GM23338 (cell line): ENCODE results near the gene NT5DC4. TPM values are rescaled to one million over a fixed set of nuclear protein-coding genes. Genes with fewer than 3 reads are reported as not detected.

Source experiments
- ATAC-seq: fragments of 200-7000 bp; cut with Tn5 transposase; 3 replicates; pipeline ENCODE4 v1.9.1; 2020
- DNase-seq: peaks from one replicate; pipeline ENCODE4 v3.0.0-alpha.2; 2015; ENCODE audit warnings: low spot score
- H2AFZ ChIP-seq: fragments of 200-600 bp; sonication (generic); 2 replicates; pipeline ENCODE4 v1.8.0; 2016; ENCODE audit warnings: antibody characterized with exemption, mild to moderate bottlenecking, moderate library complexity
- H3F3A ChIP-seq: fragments of 200-600 bp; sonication (generic); replicated peaks from 2 replicates; pipeline ENCODE4 v1.8.0; 2017; ENCODE audit warnings: antibody characterized with exemption, mixed run types, low read depth
- H3K27ac ChIP-seq: fragments of 200-600 bp; sonication (generic); 2 replicates; pipeline ENCODE4 v1.6.1; 2016; ENCODE audit warnings: low read depth
- H3K27me3 ChIP-seq: fragments of 200-600 bp; sonication (generic); 2 replicates; pipeline ENCODE4 v1.8.0; 2016; ENCODE audit warnings: mild to moderate bottlenecking, mixed run types, moderate library complexity; ENCODE audit not compliant: insufficient read depth
- H3K36me3 ChIP-seq: fragments of 200-600 bp; sonication (generic); 2 replicates; pipeline ENCODE4 v1.8.0; 2016; ENCODE audit warnings: mild to moderate bottlenecking; ENCODE audit not compliant: insufficient read depth
- H3K4me1 ChIP-seq: fragments of 200-600 bp; sonication (generic); 2 replicates; pipeline ENCODE4 v1.8.0; 2016; ENCODE audit warnings: mild to moderate bottlenecking, moderate library complexity; ENCODE audit not compliant: insufficient read depth
- H3K4me2 ChIP-seq: fragments of 200-600 bp; sonication (generic); 2 replicates; pipeline ENCODE4 v1.7.1; 2017; ENCODE audit warnings: mixed run types
- H3K4me3 ChIP-seq: fragments of 200-600 bp; sonication (generic); 2 replicates; pipeline ENCODE4 v1.6.1; 2016; ENCODE audit warnings: mixed run types
- H3K79me2 ChIP-seq: fragments of 200-600 bp; sonication (generic); replicated peaks from 2 replicates; pipeline ENCODE4 v1.8.0; 2017; ENCODE audit warnings: mild to moderate bottlenecking; ENCODE audit not compliant: insufficient read depth
- H3K9me2 ChIP-seq: fragments of 200-600 bp; sonication (generic); 2 replicates; pipeline ENCODE4 v1.8.0; 2017; ENCODE audit not compliant: insufficient read depth
- H4K20me1 ChIP-seq: fragments of 200-600 bp; sonication (generic); replicated peaks from 2 replicates; pipeline ENCODE4 v1.8.0; 2017; ENCODE audit warnings: mild to moderate bottlenecking; ENCODE audit not compliant: insufficient read depth
- H3K27ac Mint-ChIP-seq: 2 replicates; pipeline ENCODE4 v1.8.0; 2020; ENCODE audit warnings: inconsistent platforms, mild to moderate bottlenecking, moderate library complexity, mixed read lengths
- H3K27me3 Mint-ChIP-seq: 3 replicates; pipeline ENCODE4 v1.8.0; 2022; ENCODE audit warnings: low read depth, mild to moderate bottlenecking, moderate library complexity, mixed read lengths, inconsistent platforms; ENCODE audit not compliant: insufficient read depth, poor library complexity
- H3K36me3 Mint-ChIP-seq: 3 replicates; pipeline ENCODE4 v1.8.0; 2021; ENCODE audit warnings: low read depth, mild to moderate bottlenecking, inconsistent platforms, moderate library complexity, mixed read lengths
- H3K4me1 Mint-ChIP-seq: 3 replicates; pipeline ENCODE4 v1.8.0; 2020; ENCODE audit warnings: mild to moderate bottlenecking, inconsistent platforms, mixed read lengths
- H3K4me3 Mint-ChIP-seq: 3 replicates; pipeline ENCODE4 v1.8.0; 2021; ENCODE audit warnings: moderate library complexity, mild to moderate bottlenecking, inconsistent platforms, mixed read lengths
- H3K9me3 Mint-ChIP-seq: 3 replicates; pipeline ENCODE4 v1.8.0; 2020; ENCODE audit warnings: moderate library complexity, mild to moderate bottlenecking, inconsistent platforms, mixed read lengths
- CREB1 ChIP-seq: fragments of 250-450 bp; sonication (Bioruptor Pico); IDR thresholded peaks from 2 replicates; pipeline ENCODE4 v1.5.0; 2020; ENCODE audit warnings: low read depth, mild to moderate bottlenecking, moderate library complexity
- EZH2phosphoT487 ChIP-seq: fragments of 200-600 bp; sonication (generic); IDR thresholded peaks from one replicate; pipeline ENCODE4 v1.8.1; 2018; ENCODE audit warnings: antibody characterized with exemption; ENCODE audit not compliant: unreplicated experiment
- JUNB ChIP-seq: IDR thresholded peaks from one replicate; pipeline ENCODE4 v1.6.1; 2016; ENCODE audit warnings: antibody characterized with exemption; ENCODE audit not compliant: unreplicated experiment
- POLR2AphosphoS5 ChIP-seq: IDR thresholded peaks from 2 replicates; pipeline ENCODE4 v1.6.1; 2016; ENCODE audit warnings: antibody characterized with exemption, low read depth
- STAT1 ChIP-seq: IDR thresholded peaks from one replicate; pipeline ENCODE4 v1.6.1; 2016; ENCODE audit warnings: antibody characterized with exemption; ENCODE audit not compliant: unreplicated experiment
- ZNF114 ChIP-seq: fragments of 250-450 bp; sonication (Bioruptor Pico); IDR thresholded peaks from 2 replicates; pipeline ENCODE4 v1.5.0; 2020; ENCODE audit warnings: mild to moderate bottlenecking, moderate library complexity
- polyA plus RNA-seq: library from polyadenylated mRNA; unstranded; fragments of >200 nt; fragmentation: Nextera tagmentation; extraction: Ambion mirVana; gene quantifications from 2 replicates; pipeline ENCODE4 v1.2.1, GENCODE V29; 2016
- total RNA-seq: library from RNA; depleted of rRNA; stranded (reverse); fragments of >200 nt; shearing (Covaris generic); gene quantifications from 2 replicates; pipeline ENCODE4 v1.2.3, GENCODE V29; 2014
- TF ChIP-seq, protein P1 (sequence below), 2 experiments: fragments of 200-600 bp in 1 of 2; sonication (generic) in 1 of 2; conservative IDR thresholded peaks; 2 replicates each; pipeline versions ENCODE4 v1.5.1 to v1.6.1; 2016 to 2017; ENCODE audit warnings: antibody characterized with exemption in 2 of 2, low read depth in 2 of 2, mild to moderate bottlenecking in 2 of 2, moderate library complexity in 1 of 2
- TF ChIP-seq, protein P2 (sequence below): fragments of 250-450 bp; sonication (Bioruptor Pico); IDR thresholded peaks from 2 replicates; pipeline ENCODE4 v1.5.0; 2020; ENCODE audit warnings: mild to moderate bottlenecking, moderate library complexity

NT5DC4 gene
- total and polyA plus RNA-seq, 2 experiments from 2014 or later, result not detected

DNA sequence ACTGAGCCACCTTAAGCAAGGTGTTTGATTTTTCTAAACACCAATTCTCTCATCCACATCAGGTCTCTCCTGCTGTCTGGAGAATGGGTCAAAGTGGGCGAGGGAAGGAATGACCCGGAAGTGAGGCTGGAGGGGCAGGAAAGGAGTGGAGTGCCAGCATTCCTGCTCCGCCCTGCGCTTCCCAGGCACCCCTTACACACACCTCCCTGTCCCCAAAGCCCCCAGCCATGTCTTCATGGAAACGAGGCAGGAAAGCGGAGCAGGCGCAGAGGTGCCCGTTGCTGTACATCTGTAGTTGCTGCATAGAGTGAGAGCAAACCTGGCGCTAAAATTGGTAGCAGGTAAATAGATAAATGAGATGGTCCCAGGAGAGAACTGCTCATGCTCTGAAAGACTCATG is 27.2 kb upstream of the NT5DC4 start:
- H3K9me3 Mint-ChIP-seq, result no peaks in the 10 kb centered on the region
- no peak overlapping the region for H3K4me2 ChIP-seq
- H2AFZ ChIP-seq, result peak overlapping the region; percentile 69; the same call in 1 of the 2 replicates
- no peaks in the 10 kb centered on the region for H3K27me3 ChIP-seq
- H3K36me3 Mint-ChIP-seq, result no peaks in the 10 kb centered on the region
- no peak overlapping the region for H3K27ac ChIP-seq
- H3K36me3 ChIP-seq, result no peaks in the 10 kb centered on the region
- no peak overlapping the region for H3K4me3 ChIP-seq
- no peaks in the 10 kb centered on the region for H3K9me2 ChIP-seq
- no peak overlapping the region for H3K27ac Mint-ChIP-seq
- no peak overlapping the region for H3K4me3 Mint-ChIP-seq
- no peaks in the 10 kb centered on the region for H3K79me2 ChIP-seq
- no peaks in the 10 kb centered on the region for H3F3A ChIP-seq
- ATAC-seq (no peak), DNase-seq (no peak)
- no peaks in the 10 kb centered on the region for H3K27me3 Mint-ChIP-seq
- peaks cover 8% of the 10 kb centered on the region for H3K4me1 Mint-ChIP-seq
- H3K4me1 ChIP-seq, result no peaks in the 10 kb centered on the region
- no peak for TF ChIP-seq POLR2AphosphoS5
- TF ChIP-seq ZNF114 (CRISPR knock-in tag), result no peak
- no peak for TF ChIP-seq CREB1 (CRISPR knock-in tag)
- no peak for TF ChIP-seq STAT1
- TF ChIP-seq EZH2phosphoT487, result no peak
- TF ChIP-seq JUNB, result no peak
- TF ChIP-seq, protein P1, sequence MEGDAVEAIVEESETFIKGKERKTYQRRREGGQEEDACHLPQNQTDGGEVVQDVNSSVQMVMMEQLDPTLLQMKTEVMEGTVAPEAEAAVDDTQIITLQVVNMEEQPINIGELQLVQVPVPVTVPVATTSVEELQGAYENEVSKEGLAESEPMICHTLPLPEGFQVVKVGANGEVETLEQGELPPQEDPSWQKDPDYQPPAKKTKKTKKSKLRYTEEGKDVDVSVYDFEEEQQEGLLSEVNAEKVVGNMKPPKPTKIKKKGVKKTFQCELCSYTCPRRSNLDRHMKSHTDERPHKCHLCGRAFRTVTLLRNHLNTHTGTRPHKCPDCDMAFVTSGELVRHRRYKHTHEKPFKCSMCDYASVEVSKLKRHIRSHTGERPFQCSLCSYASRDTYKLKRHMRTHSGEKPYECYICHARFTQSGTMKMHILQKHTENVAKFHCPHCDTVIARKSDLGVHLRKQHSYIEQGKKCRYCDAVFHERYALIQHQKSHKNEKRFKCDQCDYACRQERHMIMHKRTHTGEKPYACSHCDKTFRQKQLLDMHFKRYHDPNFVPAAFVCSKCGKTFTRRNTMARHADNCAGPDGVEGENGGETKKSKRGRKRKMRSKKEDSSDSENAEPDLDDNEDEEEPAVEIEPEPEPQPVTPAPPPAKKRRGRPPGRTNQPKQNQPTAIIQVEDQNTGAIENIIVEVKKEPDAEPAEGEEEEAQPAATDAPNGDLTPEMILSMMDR (conservative IDR thresholded peaks at IDR 0.05; ENCODE audit: low read depth in 2 of 2), result no peak
- TF ChIP-seq, protein P2, sequence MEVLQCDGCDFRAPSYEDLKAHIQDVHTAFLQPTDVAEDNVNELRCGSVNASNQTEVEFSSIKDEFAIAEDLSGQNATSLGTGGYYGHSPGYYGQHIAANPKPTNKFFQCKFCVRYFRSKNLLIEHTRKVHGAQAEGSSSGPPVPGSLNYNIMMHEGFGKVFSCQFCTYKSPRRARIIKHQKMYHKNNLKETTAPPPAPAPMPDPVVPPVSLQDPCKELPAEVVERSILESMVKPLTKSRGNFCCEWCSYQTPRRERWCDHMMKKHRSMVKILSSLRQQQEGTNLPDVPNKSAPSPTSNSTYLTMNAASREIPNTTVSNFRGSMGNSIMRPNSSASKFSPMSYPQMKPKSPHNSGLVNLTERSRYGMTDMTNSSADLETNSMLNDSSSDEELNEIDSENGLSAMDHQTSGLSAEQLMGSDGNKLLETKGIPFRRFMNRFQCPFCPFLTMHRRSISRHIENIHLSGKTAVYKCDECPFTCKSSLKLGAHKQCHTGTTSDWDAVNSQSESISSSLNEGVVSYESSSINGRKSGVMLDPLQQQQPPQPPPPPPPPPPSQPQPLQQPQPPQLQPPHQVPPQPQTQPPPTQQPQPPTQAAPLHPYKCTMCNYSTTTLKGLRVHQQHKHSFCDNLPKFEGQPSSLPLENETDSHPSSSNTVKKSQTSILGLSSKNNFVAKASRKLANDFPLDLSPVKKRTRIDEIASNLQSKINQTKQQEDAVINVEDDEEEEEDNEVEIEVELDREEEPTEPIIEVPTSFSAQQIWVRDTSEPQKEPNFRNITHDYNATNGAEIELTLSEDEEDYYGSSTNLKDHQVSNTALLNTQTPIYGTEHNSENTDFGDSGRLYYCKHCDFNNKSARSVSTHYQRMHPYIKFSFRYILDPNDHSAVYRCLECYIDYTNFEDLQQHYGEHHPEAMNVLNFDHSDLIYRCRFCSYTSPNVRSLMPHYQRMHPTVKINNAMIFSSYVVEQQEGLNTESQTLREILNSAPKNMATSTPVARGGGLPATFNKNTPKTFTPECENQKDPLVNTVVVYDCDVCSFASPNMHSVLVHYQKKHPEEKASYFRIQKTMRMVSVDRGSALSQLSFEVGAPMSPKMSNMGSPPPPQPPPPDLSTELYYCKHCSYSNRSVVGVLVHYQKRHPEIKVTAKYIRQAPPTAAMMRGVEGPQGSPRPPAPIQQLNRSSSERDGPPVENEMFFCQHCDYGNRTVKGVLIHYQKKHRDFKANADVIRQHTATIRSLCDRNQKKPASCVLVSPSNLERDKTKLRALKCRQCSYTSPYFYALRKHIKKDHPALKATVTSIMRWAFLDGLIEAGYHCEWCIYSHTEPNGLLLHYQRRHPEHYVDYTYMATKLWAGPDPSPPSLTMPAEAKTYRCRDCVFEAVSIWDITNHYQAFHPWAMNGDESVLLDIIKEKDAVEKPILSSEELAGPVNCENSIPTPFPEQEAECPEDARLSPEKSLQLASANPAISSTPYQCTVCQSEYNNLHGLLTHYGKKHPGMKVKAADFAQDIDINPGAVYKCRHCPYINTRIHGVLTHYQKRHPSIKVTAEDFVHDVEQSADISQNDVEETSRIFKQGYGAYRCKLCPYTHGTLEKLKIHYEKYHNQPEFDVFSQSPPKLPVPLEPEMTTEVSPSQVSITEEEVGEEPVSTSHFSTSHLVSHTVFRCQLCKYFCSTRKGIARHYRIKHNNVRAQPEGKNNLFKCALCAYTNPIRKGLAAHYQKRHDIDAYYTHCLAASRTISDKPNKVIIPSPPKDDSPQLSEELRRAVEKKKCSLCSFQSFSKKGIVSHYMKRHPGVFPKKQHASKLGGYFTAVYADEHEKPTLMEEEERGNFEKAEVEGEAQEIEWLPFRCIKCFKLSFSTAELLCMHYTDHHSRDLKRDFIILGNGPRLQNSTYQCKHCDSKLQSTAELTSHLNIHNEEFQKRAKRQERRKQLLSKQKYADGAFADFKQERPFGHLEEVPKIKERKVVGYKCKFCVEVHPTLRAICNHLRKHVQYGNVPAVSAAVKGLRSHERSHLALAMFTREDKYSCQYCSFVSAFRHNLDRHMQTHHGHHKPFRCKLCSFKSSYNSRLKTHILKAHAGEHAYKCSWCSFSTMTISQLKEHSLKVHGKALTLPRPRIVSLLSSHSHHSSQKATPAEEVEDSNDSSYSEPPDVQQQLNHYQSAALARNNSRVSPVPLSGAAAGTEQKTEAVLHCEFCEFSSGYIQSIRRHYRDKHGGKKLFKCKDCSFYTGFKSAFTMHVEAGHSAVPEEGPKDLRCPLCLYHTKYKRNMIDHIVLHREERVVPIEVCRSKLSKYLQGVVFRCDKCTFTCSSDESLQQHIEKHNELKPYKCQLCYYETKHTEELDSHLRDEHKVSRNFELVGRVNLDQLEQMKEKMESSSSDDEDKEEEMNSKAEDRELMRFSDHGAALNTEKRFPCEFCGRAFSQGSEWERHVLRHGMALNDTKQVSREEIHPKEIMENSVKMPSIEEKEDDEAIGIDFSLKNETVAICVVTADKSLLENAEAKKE (CRISPR knock-in tag), result no peak
- no peaks in the 10 kb centered on the region for H4K20me1 ChIP-seq
